ENCODE measurements around the gene PIK3C2G.

Gene PIK3C2G

DNA sequence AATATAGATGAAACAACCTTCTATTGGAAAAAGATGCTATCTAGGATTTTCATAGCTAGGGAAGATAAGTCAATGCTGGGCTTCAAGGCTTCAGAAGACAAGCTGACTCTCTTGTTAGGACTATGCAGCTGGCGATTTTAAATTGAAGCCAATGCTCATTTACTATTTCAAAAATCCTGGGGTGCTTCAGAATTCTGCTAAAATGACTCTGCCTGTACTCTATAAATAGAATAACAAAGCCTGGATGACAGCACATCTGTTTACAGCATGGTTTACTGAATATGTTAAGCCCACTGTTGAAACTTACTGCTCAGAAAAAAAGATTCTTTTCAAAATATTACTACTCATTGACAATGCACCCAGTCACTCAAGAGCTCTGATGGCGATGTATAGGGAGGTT lies 155.1 kb downstream of the PIK3C2G start:
- TF ChIP-seq, protein P1, sequence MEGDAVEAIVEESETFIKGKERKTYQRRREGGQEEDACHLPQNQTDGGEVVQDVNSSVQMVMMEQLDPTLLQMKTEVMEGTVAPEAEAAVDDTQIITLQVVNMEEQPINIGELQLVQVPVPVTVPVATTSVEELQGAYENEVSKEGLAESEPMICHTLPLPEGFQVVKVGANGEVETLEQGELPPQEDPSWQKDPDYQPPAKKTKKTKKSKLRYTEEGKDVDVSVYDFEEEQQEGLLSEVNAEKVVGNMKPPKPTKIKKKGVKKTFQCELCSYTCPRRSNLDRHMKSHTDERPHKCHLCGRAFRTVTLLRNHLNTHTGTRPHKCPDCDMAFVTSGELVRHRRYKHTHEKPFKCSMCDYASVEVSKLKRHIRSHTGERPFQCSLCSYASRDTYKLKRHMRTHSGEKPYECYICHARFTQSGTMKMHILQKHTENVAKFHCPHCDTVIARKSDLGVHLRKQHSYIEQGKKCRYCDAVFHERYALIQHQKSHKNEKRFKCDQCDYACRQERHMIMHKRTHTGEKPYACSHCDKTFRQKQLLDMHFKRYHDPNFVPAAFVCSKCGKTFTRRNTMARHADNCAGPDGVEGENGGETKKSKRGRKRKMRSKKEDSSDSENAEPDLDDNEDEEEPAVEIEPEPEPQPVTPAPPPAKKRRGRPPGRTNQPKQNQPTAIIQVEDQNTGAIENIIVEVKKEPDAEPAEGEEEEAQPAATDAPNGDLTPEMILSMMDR (IDR thresholded peaks at IDR 0.05; ENCODE audit: low read depth, low read length, poor library complexity, severe bottlenecking), result no peak
- TF ChIP-seq EZH2phosphoT487 (IDR thresholded peaks at IDR 0.05; ENCODE audit: borderline replicate concordance, low read length), result no peak
- Histone ChIP-seq H4K20me1 (ENCODE audit: control insufficient read depth, insufficient read depth, low read depth, low read length) (no peaks in the 10 kb centered on the region), H3K4me3 (ENCODE audit: low read length) (no peak overlapping the region), H3K4me2 (ENCODE audit: low read length) (no peak overlapping the region), H3K27ac (ENCODE audit: low read depth, low read length) (no peak overlapping the region), H3K9me2 (replicated peaks; ENCODE audit: control insufficient read depth, low read length) (no peaks in the 10 kb centered on the region), H3K4me1 (ENCODE audit: control insufficient read depth, low read length) (peaks cover 14% of the 10 kb centered on the region), H3K9me3 (ENCODE audit: control insufficient read depth, insufficient read depth, low read length) (no peaks in the 10 kb centered on the region), H3K79me2 (ENCODE audit: control insufficient read depth, low read length) (no peaks in the 10 kb centered on the region), H3K27me3 (ENCODE audit: control insufficient read depth, low read length) (no peaks in the 10 kb centered on the region), H3K36me3 (ENCODE audit: control insufficient read depth, low read length) (no peaks in the 10 kb centered on the region; the same call in 1 of the 2 replicates), H3F3A (ENCODE audit: control insufficient read depth, insufficient read depth) (no peaks in the 10 kb centered on the region)

GRCh38 chr12:18419311-18419710 lies 158.0 kb downstream of the PIK3C2G start:
- H3K4me1 ChIP-seq (ENCODE audit: control insufficient read depth, low read length), result no peaks in the 10 kb centered on the region
- no peaks in the 10 kb centered on the region for H4K20me1 ChIP-seq (ENCODE audit: control insufficient read depth, insufficient read depth, low read depth, low read length)
- no peaks in the 10 kb centered on the region for H3F3A ChIP-seq (ENCODE audit: control insufficient read depth, insufficient read depth)
- no peak overlapping the region for H3K27ac ChIP-seq (ENCODE audit: low read depth, low read length)
- H3K27me3 ChIP-seq (ENCODE audit: control insufficient read depth, low read length), result no peaks in the 10 kb centered on the region
- H3K9me3 ChIP-seq (ENCODE audit: control insufficient read depth, insufficient read depth, low read length), result no peaks in the 10 kb centered on the region
- no peaks in the 10 kb centered on the region for H3K9me2 ChIP-seq (replicated peaks; ENCODE audit: control insufficient read depth, low read length)
- no peaks in the 10 kb centered on the region for H3K79me2 ChIP-seq (ENCODE audit: control insufficient read depth, low read length)
- H3K4me3 ChIP-seq (ENCODE audit: low read length), result no peak overlapping the region
- no peaks in the 10 kb centered on the region for H3K36me3 ChIP-seq (ENCODE audit: control insufficient read depth, low read length)
- H3K4me2 ChIP-seq (ENCODE audit: low read length), result no peak overlapping the region
- TF ChIP-seq, protein P1 (IDR thresholded peaks at IDR 0.05; ENCODE audit: low read depth, low read length, poor library complexity, severe bottlenecking), result no peak
- TF ChIP-seq EZH2phosphoT487 (IDR thresholded peaks at IDR 0.05; ENCODE audit: borderline replicate concordance, low read length), result no peak

DNA sequence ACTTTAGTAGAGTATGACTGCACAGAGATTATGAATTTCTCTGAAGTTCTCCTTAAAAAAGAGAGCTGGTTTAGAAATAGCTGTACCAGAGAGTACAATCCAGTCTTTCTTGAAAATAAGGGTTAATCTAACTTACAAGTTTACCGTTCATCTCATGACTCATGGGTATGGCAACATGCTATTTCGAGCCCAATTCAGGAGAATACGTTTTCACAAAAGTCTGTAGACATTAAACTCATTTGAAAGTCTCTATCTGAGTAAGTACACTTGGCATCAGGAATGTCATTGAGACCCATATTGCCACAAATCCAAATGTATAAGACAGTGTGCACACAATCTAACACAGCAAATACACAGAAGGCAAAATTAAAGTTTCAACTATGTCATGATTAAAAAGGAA lies 160.5 kb downstream of the PIK3C2G start:
- no peak for TF ChIP-seq EZH2phosphoT487 (IDR thresholded peaks at IDR 0.05; ENCODE audit: borderline replicate concordance, low read length)
- TF ChIP-seq, protein P1 (IDR thresholded peaks at IDR 0.05; ENCODE audit: low read depth, low read length, poor library complexity, severe bottlenecking), result no peak
- no peak overlapping the region for H3K4me3 ChIP-seq (ENCODE audit: low read length)
- no peaks in the 10 kb centered on the region for H3K9me2 ChIP-seq (replicated peaks; ENCODE audit: control insufficient read depth, low read length)
- H4K20me1 ChIP-seq (ENCODE audit: control insufficient read depth, insufficient read depth, low read depth, low read length), result no peaks in the 10 kb centered on the region
- no peak overlapping the region for H3K4me2 ChIP-seq (ENCODE audit: low read length)
- no peaks in the 10 kb centered on the region for H3K36me3 ChIP-seq (ENCODE audit: control insufficient read depth, low read length)
- no peaks in the 10 kb centered on the region for H3F3A ChIP-seq (ENCODE audit: control insufficient read depth, insufficient read depth)
- H3K27ac ChIP-seq (ENCODE audit: low read depth, low read length), result no peak overlapping the region
- H3K9me3 ChIP-seq (ENCODE audit: control insufficient read depth, insufficient read depth, low read length), result no peaks in the 10 kb centered on the region
- H3K4me1 ChIP-seq (ENCODE audit: control insufficient read depth, low read length), result no peaks in the 10 kb centered on the region
- no peaks in the 10 kb centered on the region for H3K27me3 ChIP-seq (ENCODE audit: control insufficient read depth, low read length)
- no peaks in the 10 kb centered on the region for H3K79me2 ChIP-seq (ENCODE audit: control insufficient read depth, low read length)

DNA sequence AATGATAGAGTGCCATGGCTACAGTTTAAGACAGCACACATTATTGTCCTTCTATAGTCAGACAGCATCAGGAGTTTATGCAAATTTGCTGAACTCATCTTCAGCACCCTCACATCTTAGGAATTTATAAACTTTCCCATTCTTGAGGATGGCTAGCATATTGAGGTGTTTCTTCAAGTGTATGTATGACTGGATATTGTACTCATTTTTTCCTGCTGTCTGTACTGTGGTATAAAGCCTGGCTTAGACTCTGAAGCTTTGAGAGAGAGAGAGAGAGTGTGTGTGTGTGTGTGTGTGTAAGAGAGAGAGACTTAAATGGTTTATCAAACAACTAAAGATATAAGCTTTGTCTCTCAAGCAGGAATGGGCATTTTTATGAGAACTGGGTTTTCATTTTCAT lies 161.6 kb downstream of the PIK3C2G start:
- Histone ChIP-seq H3K27ac (ENCODE audit: low read depth, low read length) (no peak overlapping the region), H3K27me3 (ENCODE audit: control insufficient read depth, low read length) (no peaks in the 10 kb centered on the region), H3K4me2 (ENCODE audit: low read length) (no peak overlapping the region), H4K20me1 (ENCODE audit: control insufficient read depth, insufficient read depth, low read depth, low read length) (no peaks in the 10 kb centered on the region), H3K4me3 (ENCODE audit: low read length) (no peak overlapping the region), H3F3A (ENCODE audit: control insufficient read depth, insufficient read depth) (no peaks in the 10 kb centered on the region), H3K79me2 (ENCODE audit: control insufficient read depth, low read length) (no peaks in the 10 kb centered on the region), H3K9me3 (ENCODE audit: control insufficient read depth, insufficient read depth, low read length) (no peaks in the 10 kb centered on the region), H3K36me3 (ENCODE audit: control insufficient read depth, low read length) (no peaks in the 10 kb centered on the region), H3K4me1 (ENCODE audit: control insufficient read depth, low read length) (no peaks in the 10 kb centered on the region), H3K9me2 (replicated peaks; ENCODE audit: control insufficient read depth, low read length) (no peaks in the 10 kb centered on the region)
- TF ChIP-seq EZH2phosphoT487 (IDR thresholded peaks at IDR 0.05; ENCODE audit: borderline replicate concordance, low read length), result no peak
- TF ChIP-seq, protein P1 (IDR thresholded peaks at IDR 0.05; ENCODE audit: low read depth, low read length, poor library complexity, severe bottlenecking), result no peak
